NCI-H2196 (cell line): ENCODE results near the gene CLEC16A.
"Not testable (repeated sequence)": the region's sequence is repeated elsewhere in the genome, so short reads cannot be mapped to it uniquely, and the experiment has no call there.

Experiments
- DNase-seq: peaks from one replicate; lab custom pipeline; 2025; ENCODE audit not compliant: unreplicated experiment; lab: John Stamatoyannopoulos, UW

CLEC16A gene

GRCh38 chr16:10966129-10966528 is 21.8 kb downstream of the CLEC16A start:
- DNase-seq, result no peak

DNA sequence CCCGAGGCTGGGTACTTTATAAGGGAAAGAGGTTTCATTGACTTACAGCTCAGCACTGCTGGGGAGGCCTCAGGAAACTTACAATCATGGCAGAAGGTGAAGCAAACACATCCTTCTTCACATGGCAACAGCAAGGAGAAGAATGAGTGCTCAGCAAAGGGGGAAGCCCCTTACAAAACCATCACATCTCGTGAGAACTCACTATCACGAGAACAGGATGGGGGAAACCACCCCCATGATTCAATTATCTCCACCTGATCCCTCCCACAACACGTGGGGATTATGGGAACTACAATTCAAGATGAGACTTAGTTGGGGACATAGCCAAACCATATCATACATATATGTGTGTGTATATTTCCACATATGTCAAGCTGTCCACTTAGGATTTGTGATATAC is 22.2 kb downstream of the CLEC16A start:
- not testable (repeated sequence) for DNase-seq

DNA sequence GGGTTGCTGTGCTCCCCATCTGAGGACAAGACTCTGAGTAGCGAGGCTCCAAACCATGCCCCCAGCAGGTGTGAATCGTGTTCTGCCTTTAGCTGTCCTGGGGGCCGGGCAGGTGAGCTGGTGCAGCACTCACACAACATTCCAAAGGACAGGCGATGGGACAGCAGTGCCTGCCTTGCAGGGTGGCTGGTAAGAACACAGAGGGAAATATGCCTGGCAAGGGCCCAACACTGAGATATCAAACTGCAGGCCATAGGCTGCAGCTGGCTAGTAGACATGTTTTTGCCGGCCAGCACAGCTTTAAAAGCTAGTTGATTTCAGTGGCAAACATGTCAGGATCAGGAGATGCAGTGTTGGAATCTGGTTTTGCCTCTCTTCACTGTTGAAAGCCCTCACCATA is 23.6 kb downstream of the CLEC16A start:
- no peak for DNase-seq

- no peak for DNase-seq
Observed at GRCh38 chr16:10968498-10968897, 24.1 kb downstream of the CLEC16A start.

GRCh38 chr16:10969615-10970014 is 25.3 kb downstream of the CLEC16A start:
- no peak for DNase-seq

GRCh38 chr16:10970065-10970464 is 25.7 kb downstream of the CLEC16A start:
- no peak for DNase-seq

DNA sequence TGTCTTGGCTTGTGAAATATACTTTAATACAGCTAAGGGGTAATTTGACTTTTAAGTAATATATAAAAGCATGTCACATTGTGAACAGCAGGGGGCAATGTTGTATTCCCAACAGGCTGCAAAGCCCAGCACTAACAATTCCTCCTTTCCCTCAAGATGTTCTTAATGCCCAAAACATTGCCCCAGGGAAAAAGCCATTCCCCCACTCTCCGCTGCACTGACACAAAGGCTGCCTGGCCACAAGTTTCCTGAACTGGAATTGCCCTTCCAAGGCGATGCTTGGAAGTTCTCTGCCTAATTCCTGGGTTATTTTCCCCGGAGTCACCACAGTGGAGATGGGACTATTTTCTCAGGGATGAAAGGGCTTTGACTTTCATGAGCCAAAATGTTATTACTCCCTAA is 27.2 kb downstream of the CLEC16A start:
- DNase-seq, result peak; percentile 67

GRCh38 chr16:10972108-10972818 is 27.9 kb downstream of the CLEC16A start:
- DNase-seq, result no peak

DNA sequence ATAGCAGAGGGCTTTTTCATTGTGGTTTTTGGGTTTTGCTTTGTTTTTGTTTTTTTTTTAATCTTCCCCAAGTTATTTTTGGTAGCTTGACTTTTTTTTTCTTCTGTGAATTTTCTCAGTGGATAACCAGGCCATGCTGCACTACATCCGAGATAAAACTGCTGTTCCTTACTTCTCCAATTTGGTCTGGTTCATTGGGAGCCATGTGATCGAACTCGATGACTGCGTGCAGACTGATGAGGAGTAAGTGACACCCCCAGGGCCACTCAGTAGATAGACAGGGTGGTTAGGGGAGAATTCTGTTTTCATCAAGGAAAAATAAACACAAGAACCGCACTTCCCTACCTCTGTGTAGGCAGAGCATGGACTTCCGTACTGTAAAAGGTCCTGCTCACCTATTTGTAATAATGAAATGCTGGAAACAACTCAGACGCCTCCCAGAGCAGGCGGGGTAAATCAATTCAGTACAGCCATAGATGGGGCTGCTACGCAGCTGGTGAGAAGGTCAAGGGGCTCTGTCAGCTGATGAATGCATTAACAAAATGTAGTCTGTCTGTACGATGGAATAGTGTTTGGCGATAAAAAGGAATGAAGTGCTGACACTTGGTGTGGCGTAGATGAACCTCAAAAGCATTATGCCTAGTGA is 28.6 kb downstream of the CLEC16A start:
- DNase-seq, result no peak

GRCh38 chr16:10976634-10977033 is 32.3 kb downstream of the CLEC16A start:
- no peak for DNase-seq

DNA sequence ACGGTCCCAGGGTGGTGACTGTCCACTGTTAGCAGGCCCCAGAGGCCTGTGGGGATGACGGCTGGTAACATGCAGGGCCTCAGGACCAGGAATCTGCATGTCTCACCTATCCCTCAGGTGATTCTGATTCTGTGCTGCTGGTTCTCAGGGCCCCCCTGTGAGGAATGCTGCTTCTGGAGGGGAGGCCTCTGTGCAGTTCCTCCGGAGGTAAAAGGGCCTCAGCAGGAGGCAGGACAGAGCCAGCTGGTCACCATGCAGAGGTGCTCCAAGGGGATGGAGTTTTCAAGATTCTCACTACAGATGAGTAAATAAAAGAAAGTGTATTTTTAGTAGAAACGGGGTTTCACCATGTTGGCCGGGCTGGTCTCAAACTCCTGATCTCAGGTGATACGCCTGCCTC is 33.8 kb downstream of the CLEC16A start:
- DNase-seq, result no peak

DNA sequence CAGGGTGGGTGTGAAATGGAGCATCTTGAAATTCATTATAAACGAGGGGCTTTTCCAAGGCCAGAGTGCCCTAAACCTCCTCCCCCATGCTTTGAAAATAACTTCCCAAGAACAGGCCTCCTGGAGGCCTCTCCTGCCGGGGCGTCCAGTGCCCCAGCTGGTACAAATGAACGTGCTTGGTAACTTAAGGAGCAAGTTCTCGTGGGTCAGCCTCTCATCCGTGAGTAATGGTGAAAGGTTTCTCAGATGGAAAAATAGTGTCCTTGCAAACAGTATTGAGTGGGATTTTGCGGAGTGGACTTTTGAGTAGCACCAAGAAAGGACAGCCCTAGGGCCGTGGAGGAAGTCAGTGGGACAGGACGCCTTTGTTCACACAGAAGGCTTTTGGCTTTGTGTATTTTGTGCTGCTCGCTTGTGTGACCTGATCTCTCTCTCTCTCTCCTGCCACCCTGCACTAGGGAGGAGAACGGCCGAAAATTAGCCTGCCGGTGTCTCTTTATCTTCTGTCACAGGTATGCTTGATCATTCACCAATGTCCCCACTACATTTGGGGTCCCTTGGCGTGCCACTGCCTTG is 34.6 kb downstream of the CLEC16A start:
- DNase-seq, result no peak

GRCh38 chr16:10979717-10980601 is 35.6 kb downstream of the CLEC16A start:
- DNase-seq, result peak; percentile 34

DNA sequence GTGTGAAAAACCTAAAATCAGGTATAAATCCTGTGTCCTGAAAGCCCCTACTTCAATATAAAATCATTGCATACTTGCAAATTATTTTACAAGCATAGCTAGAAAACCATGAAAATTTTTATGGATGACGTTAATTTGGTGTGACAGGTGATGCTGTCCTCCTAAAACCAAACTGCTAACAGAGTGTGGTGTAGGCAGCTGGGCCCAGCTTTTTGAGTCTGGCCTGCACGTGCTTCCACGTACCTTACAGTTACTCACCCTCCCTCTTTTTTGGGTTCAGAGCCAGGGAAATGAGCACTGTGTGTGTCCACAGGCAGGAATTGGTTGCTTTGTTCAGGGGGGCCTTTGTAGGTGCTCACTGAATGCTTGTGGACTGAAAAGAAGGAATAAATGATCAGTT is 36.4 kb downstream of the CLEC16A start:
- DNase-seq, result no peak

GRCh38 chr16:10981697-10982216 is 37.4 kb downstream of the CLEC16A start:
- no peak for DNase-seq

DNA sequence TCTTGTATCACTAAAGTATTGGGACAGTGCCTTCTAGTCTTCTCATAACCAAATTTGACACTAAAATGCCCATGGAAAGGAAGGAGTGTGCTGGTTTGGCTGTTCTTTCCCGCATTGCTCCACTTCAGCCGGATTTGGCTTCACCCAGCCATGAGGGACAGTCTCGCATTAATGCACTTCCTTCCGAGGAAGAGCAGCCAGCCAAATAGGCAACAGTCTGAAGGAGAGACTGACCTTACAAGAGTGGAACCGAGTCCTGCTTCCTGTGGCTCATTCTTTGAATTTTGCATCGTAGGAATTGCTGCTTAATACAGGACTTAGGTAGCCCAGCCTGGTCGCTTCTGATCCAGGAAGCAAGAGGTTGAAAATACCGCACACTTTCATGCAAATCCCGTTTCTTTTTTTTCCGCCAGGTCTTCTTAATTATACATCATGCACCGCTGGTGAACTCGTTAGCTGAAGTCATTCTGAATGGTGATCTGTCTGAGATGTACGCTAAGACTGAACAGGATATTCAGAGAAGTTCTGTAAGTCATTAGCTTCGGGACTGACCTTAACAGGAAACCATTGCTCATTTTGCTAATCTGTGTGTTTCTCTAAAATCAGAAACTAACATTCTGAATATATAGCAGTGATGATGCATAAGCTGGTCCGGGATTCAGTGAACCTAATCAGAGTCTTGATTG is 38.2 kb downstream of the CLEC16A start:
- DNase-seq, result no peak

DNA sequence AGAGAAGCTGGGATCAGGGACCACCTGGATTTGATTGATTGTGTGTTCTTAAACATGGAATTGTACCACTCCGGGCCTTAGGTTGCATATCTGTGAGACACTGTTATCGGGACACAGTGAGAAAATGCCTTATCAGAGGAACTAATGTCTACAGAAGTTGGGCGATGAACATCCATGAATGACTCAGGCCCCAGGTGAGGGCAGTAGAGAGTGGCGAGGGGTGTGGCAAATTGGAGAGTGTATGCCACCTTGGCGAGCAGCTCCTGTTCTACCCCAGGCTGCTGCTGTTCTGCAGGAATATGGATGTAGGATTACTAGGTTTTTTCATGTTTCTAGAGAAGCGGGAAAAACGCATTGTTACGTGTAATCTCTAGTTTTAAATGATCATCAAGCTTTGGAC is 38.8 kb downstream of the CLEC16A start:
- DNase-seq, result peak; percentile 17

GRCh38 chr16:10984509-10984908 is 40.1 kb downstream of the CLEC16A start:
- no peak for DNase-seq

DNA sequence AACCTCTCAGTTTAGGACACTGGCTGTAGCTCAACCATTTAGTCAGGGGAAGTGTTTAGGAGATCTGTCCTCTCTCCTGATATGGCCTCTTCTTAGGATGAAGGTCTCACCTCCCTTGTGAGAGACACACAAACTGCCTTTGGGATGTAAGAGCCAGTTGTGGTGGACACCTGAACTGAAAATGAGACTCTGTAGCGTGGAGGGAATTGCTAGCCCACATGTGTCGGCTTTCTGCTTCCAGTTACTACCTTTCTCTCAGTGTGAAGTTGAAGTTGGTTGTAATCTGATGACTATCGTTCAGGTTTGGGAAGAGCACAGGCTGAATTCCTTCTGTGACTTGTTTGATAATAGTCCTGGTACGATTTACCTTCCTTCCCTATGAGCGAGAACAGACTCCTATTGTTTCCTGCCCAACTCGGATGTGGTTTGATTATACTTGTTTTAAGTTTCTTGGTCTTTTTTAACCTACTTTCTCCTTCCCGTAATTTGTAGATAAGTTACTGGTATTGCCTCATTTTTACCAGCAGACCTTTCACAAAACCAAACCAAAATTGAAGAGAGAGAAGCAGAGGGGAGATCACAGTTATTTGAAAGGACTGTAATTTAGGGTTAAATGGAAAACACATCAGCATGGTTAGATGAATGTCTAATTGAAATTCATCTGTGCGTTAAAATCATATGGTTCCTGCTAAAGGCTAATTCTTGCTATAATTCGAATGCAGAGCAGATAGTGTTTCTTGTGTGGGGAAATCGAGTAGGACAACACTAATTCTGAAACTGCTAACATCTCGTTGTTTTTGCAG is 43.2 kb downstream of the CLEC16A start:
- DNase-seq, result no peak
